ENCODE measurements around the gene ALKBH5.
A peak's percentile ranks its signal among the peaks of the same experiment; 100 is the strongest.

ALKBH5 gene

DNA sequence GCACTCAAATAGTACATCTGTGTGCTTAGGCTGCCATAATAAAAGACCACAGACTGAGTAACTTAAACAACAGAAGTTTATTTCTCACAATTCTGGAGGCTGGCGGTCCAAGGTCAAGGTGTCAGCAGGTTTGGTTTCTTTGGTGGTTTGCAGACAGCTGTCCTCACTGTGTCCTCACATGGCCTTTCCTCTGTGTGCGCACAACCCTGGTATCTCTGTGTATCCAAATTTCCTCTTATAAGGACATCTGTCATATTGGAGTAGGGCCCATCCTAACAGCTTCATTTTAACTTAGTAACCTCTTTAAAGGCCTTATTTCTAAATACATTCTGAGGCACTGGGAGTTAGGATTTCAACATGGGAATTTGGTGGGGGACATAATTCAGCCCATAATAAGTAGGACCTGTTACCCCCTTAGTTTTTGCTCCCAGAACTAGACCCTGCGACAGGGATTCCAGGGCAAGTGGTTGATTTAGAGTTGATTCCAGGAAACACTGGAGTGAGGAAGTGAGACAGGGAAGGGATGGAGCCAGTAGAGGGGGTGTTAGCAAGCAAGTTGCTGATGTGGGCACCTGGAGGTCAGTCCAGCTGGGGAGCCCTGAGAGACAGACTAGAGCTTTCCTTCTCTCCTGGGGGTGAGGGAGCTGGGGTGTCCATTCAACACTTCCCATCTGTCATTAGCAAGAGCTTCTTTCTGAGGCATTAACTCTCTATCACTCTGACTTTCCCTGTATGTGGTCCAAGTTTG, 10.9 kb upstream of the ALKBH5 start:
- no peaks in the 10 kb centered on the region for H3K9me3 Mint-ChIP-seq
- no peaks in the 10 kb centered on the region for H3K27me3 Mint-ChIP-seq
- no peak overlapping the region for H3K4me3 Mint-ChIP-seq
- H3K4me1 Mint-ChIP-seq (ENCODE audit: low read depth): no peaks in the 10 kb centered on the region
- H3K36me3 Mint-ChIP-seq (ENCODE audit: low read depth): no peaks in the 10 kb centered on the region
- H3K27ac Mint-ChIP-seq: no peak overlapping the region

DNA sequence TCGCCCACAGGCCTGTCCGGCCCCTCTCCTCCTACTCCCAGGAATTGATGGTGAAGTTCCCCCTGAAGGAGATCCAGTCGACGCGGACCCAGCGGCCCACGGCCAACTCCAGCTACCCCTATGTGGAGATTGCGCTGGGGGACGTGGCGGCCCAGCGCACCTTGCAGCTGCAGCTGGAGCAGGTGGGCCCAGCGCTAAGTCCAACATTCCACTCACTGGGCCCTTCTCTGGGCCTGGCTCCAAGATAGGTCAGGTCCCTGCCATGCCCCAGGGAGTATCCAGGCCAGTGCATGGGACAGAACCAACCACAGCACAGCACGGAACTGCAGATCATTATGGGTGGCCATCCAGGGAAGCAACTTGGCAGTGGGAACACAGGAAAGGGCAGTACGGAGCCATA, 9.9 kb upstream of the ALKBH5 start:
- Mint-ChIP-seq H3K27ac (no peak overlapping the region), H3K4me3 (no peak overlapping the region), H3K9me3 (no peaks in the 10 kb centered on the region), H3K4me1 (ENCODE audit: low read depth) (no peaks in the 10 kb centered on the region), H3K27me3 (no peaks in the 10 kb centered on the region), H3K36me3 (ENCODE audit: low read depth) (no peaks in the 10 kb centered on the region)

DNA sequence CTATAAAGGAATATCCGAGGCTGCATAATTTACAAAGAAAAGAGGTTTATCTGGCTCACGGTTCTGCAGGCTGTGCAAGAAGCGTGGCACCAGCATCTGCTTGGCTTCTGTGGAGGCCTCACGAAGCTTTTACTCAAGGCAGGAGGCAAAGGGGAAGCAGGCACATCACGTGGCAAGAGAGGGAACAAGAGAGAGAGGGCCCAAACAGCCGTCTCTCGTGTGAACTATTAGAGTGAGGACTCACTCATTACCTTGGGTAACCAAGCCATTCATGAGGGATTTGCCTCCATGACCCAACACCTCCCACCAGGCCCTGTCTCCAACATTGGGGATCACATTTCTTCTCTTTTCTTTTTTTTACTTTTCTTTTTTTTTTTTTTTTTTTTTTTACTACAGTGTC, 7.5 kb upstream of the ALKBH5 start:
- Mint-ChIP-seq H3K9me3 (no peaks in the 10 kb centered on the region), H3K27ac (no peak overlapping the region), H3K36me3 (ENCODE audit: low read depth) (no peaks in the 10 kb centered on the region), H3K4me1 (ENCODE audit: low read depth) (peaks cover 13% of the 10 kb centered on the region), H3K27me3 (no peaks in the 10 kb centered on the region), H3K4me3 (no peak overlapping the region)

DNA sequence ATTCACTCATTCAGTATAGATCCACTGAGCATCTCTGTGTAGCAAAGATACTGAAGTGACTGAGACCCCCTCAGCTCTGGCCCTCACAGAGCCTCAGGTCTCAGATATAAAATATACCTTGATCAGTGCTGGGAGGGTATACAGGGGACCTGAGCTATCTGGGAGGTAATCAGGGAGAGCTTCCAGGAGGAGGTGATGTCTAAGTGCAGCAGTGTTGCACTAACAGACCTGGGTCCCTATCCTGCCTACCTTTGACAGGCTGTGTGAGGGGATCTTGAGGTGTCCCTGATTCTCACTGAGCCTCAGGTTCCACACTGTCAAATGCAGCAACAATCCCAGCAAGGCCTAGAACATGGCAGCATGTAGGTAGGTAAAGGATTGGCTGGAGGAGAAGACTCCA, 6.5 kb upstream of the ALKBH5 start:
- Mint-ChIP-seq H3K27ac (no peak overlapping the region), H3K4me1 (ENCODE audit: low read depth) (peaks cover 22% of the 10 kb centered on the region), H3K27me3 (no peaks in the 10 kb centered on the region), H3K4me3 (no peak overlapping the region), H3K9me3 (no peaks in the 10 kb centered on the region), H3K36me3 (ENCODE audit: low read depth) (no peaks in the 10 kb centered on the region)

DNA sequence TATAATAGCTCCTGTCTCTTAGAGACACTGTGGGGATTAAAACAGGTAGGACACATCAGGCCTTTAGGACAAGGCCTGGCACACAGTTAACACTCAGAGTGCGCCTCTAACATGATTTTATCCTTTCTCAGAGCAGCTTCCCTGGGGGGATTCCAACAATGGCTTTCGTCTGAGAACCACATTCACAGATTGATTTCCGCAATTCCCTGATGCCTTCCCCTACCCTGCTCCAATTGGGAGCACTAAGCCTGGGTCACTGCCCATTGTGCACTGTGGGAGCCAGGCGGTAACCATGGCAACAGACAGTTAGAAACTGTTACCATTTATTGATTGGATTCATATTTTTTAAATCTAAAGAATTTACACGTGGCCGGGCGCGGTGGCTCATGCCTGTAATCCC, 5.9 kb upstream of the ALKBH5 start:
- H3K9me3 Mint-ChIP-seq: no peaks in the 10 kb centered on the region
- H3K27ac Mint-ChIP-seq: no peak overlapping the region
- H3K27me3 Mint-ChIP-seq: no peaks in the 10 kb centered on the region
- H3K36me3 Mint-ChIP-seq (ENCODE audit: low read depth): no peaks in the 10 kb centered on the region
- H3K4me1 Mint-ChIP-seq (ENCODE audit: low read depth): peaks cover 28% of the 10 kb centered on the region
- no peak overlapping the region for H3K4me3 Mint-ChIP-seq

DNA sequence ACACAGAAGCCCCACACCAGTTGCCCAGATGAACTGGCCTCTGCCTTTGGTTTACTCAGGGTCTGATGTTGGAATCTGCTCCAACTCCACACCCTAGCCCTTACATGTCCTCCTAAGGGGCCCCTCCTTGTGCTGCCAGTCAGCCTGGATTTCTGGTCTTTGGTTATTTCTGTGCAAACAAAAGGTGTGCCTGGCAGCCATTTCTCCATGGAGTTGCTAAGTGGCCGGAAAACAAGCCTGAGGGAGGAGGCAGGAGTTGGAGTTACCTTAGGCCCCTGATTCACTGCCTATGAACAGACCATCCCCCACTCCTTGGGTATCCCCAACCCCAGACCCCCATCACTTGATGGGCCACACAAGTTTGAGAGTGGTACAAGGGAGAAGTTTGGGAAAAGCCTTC, 4.4 kb upstream of the ALKBH5 start:
- Mint-ChIP-seq H3K9me3 (no peaks in the 10 kb centered on the region), H3K27me3 (no peaks in the 10 kb centered on the region), H3K36me3 (ENCODE audit: low read depth) (no peaks in the 10 kb centered on the region), H3K4me1 (ENCODE audit: low read depth) (peaks cover 31% of the 10 kb centered on the region), H3K4me3 (no peak overlapping the region), H3K27ac (no peak overlapping the region)

DNA sequence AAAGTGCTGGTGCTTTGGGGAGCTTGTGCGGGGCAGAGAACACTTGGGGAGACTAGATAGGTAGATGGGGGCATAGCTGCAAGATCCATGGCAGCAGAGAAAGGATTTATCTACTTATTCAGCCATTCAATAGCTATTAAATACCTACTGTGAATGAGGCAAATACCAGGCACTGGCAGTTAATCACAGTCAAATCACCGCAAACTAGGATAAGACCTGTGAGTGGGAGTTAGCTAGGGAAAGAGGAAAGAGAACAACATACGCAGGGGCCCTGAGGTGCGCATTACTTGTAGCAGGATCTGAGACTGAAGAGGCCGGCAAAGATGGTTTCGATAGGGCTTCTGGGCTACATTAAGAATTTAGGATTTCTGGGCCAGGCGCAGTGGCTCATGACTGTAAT, 3.8 kb upstream of the ALKBH5 start:
- Mint-ChIP-seq H3K36me3 (ENCODE audit: low read depth) (peaks cover 4% of the 10 kb centered on the region), H3K4me1 (ENCODE audit: low read depth) (peaks cover 32% of the 10 kb centered on the region), H3K27me3 (no peaks in the 10 kb centered on the region), H3K27ac (peak overlapping the region; percentile 63), H3K9me3 (no peaks in the 10 kb centered on the region), H3K4me3 (no peak overlapping the region)

DNA sequence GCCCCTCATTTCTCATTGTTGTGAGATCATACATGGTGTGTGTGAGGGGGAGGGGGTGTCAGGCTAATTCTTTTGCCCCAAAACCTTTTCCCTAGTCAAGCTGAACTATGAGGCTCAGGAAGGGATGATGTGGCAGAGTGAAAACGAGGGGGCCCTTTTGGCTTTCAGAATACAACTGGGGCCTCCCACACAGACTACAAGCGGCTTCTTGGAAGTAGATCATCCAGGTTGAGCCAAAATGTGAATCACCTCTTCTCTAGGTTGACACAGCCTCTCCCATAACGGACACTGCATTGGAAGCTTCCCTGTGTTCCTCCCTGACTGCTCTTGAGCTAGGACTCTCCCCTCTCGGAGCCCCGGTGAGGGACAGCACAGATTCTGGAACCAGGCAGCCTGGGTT, 2.3 kb upstream of the ALKBH5 start:
- peak overlapping the region; percentile 98 for H3K4me3 Mint-ChIP-seq
- peak overlapping the region; percentile 94 for H3K27ac Mint-ChIP-seq
- peaks cover 44% of the 10 kb centered on the region for H3K4me1 Mint-ChIP-seq (ENCODE audit: low read depth)
- H3K27me3 Mint-ChIP-seq: no peaks in the 10 kb centered on the region
- H3K9me3 Mint-ChIP-seq: no peaks in the 10 kb centered on the region
- peaks cover 17% of the 10 kb centered on the region for H3K36me3 Mint-ChIP-seq (ENCODE audit: low read depth)

DNA sequence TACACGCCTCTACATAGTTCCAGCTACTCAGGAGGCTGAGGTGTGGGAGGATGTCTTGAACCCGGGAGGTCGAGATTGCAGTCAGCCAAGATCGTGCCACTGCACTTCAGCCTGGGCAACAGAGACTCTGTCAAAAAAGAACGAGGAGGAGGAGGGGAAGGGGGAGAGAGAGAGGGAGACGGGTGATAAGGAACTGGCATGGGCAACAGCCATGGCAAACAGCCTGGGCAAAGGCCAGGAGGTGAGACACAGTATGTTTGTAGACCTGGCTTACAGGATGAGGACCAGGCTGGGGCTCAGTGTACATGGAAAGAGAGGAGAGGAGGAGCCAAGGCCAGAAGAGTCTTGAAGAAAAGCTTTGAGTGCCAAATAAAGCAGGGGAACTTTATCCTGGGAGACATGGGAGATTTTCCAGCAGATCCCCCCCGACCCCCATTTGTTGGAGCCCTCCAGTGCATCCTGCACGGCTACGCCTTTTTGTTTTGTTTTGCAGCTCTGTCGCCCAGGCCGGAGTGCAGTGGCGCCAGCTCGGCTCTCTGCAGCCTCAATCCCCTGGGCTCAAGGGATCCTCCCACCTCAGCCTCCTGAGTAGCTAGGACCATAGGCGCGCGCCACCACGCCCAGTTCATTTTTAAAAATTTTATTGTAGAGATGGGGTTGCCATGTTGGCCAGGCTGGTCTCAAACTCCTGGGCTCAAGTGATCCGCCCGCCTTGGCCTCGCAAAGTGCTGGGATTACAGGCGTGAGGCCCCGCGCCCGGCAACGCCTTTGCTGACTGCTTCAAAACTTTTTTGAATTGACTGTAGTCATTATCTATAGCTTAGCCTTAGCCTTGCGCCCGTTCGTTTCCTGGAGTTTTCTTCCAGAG, 1.3 kb upstream of the ALKBH5 start:
- H3K9me3 Mint-ChIP-seq: no peaks in the 10 kb centered on the region
- H3K4me3 Mint-ChIP-seq: peak overlapping the region; percentile 98
- peaks cover 53% of the 10 kb centered on the region for H3K4me1 Mint-ChIP-seq (ENCODE audit: low read depth)
- H3K27me3 Mint-ChIP-seq: no peaks in the 10 kb centered on the region
- peaks cover 26% of the 10 kb centered on the region for H3K36me3 Mint-ChIP-seq (ENCODE audit: low read depth)
- H3K27ac Mint-ChIP-seq: peak overlapping the region; percentile 94

DNA sequence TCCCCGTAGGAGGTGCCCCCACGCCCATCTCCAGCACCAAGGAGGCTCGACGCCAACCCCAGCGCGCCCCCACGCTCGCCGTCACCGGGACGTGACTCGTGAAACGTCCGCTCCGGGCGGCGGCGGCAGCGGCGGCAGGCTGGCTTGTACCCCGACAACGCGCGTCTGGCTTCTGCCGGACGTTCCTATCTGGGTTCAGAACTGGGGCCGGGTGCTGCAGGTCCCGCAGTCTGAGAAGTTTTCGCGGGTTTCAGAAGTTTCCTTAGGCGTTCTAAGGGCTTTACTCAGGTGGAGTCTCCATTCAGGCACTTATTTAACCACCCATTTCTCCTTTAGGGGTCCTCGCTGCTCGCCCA, 672 bp upstream of the ALKBH5 start:
- H3K4me3 Mint-ChIP-seq: peak overlapping the region; percentile 98
- peak overlapping the region; percentile 94 for H3K27ac Mint-ChIP-seq
- no peaks in the 10 kb centered on the region for H3K9me3 Mint-ChIP-seq
- H3K4me1 Mint-ChIP-seq (ENCODE audit: low read depth): peaks cover 60% of the 10 kb centered on the region
- H3K36me3 Mint-ChIP-seq (ENCODE audit: low read depth): peaks cover 33% of the 10 kb centered on the region
- no peaks in the 10 kb centered on the region for H3K27me3 Mint-ChIP-seq

DNA sequence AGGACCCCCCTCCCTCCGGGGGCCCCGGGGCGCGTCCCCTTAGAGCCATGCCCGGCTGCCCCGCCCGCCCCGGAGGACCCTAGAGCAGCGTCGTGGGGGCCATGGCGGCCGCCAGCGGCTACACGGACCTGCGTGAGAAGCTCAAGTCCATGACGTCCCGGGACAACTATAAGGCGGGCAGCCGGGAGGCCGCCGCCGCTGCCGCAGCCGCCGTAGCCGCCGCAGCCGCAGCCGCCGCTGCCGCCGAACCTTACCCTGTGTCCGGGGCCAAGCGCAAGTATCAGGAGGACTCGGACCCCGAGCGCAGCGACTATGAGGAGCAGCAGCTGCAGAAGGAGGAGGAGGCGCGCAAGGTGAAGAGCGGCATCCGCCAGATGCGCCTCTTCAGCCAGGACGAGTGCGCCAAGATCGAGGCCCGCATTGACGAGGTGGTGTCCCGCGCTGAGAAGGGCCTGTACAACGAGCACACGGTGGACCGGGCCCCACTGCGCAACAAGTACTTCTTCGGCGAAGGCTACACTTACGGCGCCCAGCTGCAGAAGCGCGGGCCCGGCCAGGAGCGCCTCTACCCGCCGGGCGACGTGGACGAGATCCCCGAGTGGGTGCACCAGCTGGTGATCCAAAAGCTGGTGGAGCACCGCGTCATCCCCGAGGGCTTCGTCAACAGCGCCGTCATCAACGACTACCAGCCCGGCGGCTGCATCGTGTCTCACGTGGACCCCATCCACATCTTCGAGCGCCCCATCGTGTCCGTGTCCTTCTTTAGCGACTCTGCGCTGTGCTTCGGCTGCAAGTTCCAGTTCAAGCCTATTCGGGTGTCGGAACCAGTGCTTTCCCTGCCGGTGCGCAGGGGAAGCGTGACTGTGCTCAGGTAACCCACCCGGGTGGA, 759 bp downstream of the ALKBH5 start:
- H3K36me3 Mint-ChIP-seq (ENCODE audit: low read depth): peaks cover 41% of the 10 kb centered on the region
- peak overlapping the region; percentile 92 for H3K27ac Mint-ChIP-seq
- peaks cover 70% of the 10 kb centered on the region for H3K4me1 Mint-ChIP-seq (ENCODE audit: low read depth)
- no peaks in the 10 kb centered on the region for H3K27me3 Mint-ChIP-seq
- no peaks in the 10 kb centered on the region for H3K9me3 Mint-ChIP-seq
- H3K4me3 Mint-ChIP-seq: peak overlapping the region; percentile 98

DNA sequence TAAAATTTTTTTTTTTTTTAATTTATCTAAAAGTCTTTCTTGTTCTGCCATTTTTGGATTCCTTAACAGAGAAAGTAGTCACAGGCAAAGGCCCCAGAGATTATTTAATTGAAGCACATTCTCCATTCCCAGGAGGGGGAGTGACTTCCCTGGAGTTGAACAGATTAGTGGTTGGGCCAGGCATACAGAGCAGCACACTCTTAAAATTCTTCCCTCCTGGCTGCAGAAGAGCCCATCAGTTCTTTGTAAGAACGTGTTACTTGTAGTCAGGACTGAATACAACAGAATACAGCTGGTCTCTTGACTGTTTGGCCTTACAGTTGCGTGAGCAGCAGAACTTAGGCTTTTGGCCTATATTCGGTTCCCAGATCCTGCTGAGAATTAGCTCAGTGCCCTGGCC, 1.8 kb downstream of the ALKBH5 start:
- peaks cover 73% of the 10 kb centered on the region for H3K4me1 Mint-ChIP-seq (ENCODE audit: low read depth)
- no peaks in the 10 kb centered on the region for H3K9me3 Mint-ChIP-seq
- peak overlapping the region; percentile 98 for H3K4me3 Mint-ChIP-seq
- H3K27ac Mint-ChIP-seq: peak overlapping the region; percentile 92
- H3K27me3 Mint-ChIP-seq: no peaks in the 10 kb centered on the region
- H3K36me3 Mint-ChIP-seq (ENCODE audit: low read depth): peaks cover 49% of the 10 kb centered on the region

DNA sequence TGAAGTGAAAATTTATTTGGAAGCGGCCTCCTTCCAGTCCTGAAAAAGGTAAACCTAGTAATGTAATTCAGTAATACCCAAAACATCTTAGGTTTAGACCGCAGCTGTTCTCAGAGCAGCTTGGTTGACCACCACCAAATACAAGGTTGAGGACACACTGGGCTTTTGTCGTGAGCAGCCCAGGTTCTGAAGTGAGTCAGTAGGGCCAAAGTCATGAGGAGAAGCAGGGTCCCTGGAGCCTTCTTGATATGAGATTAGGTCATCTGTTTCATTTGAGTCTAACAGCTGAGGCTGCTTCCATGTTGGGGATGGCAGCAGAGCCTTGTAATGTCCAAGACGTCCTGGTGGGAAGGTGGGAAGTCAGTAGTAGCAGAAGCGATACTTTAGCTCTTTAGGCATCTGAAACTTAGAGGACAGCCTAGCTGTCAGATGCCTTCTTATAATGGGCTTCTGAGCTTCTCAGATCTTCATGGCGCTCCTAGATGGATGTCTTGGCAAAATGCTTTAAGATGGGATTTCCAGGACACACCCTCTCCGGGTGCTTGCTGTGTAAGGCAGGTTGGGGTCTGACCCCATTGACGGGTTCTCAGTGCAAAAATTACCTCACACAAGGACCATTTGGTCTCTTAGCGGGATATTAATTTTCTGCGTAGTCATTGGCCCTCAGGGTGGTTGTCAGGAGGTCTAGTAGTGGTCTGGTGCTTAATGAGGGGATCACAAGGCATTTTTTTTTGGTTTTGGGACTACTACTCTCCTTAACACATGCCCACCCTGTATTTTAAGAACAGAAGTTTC, 2.4 kb downstream of the ALKBH5 start:
- Mint-ChIP-seq H3K27me3 (no peaks in the 10 kb centered on the region), H3K4me3 (peak overlapping the region; percentile 98), H3K36me3 (ENCODE audit: low read depth) (peaks cover 54% of the 10 kb centered on the region), H3K27ac (peak overlapping the region; percentile 46), H3K4me1 (ENCODE audit: low read depth) (peaks cover 73% of the 10 kb centered on the region), H3K9me3 (no peaks in the 10 kb centered on the region)

DNA sequence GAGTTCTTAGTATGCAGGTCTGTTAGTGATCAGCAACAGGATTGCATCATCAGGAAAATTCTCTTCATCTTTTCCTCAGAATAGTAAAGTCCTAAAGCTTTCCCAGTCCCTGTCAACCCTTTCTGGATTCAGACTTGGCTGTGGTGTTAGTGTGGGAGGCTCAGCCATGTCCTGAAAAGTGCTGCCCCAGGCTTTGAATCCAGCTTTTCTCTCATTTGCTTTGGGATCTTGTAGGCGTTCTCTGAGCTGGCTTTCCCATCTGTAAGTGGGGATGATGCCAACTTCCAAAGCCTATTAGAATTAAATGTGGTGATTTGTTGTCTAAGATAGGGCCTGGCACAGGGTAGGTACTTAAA, 3.0 kb downstream of the ALKBH5 start:
- peaks cover 59% of the 10 kb centered on the region for H3K36me3 Mint-ChIP-seq (ENCODE audit: low read depth)
- H3K4me1 Mint-ChIP-seq (ENCODE audit: low read depth): peaks cover 73% of the 10 kb centered on the region
- H3K9me3 Mint-ChIP-seq: no peaks in the 10 kb centered on the region
- no peaks in the 10 kb centered on the region for H3K27me3 Mint-ChIP-seq
- H3K27ac Mint-ChIP-seq: peak overlapping the region; percentile 83
- peak overlapping the region; percentile 98 for H3K4me3 Mint-ChIP-seq
